Vagina (tissue), 2 donors: ENCODE results near the gene RBMXL3.

Experiments used
- CTCF ChIP-seq, 3 experiments: fragments of 450-650 bp in 2 of 3; fragments of 200-600 bp in 1 of 3; sonication (generic) in 1 of 3; IDR thresholded peaks; one replicate each; pipeline ENCODE4 v1.5.1; 2017 to 2019; ENCODE audit warnings: antibody characterized with exemption in 3 of 3, mild to moderate bottlenecking in 2 of 3, moderate library complexity in 2 of 3
- POLR2A ChIP-seq, 2 donors: fragments of 450-650 bp; IDR thresholded peaks; one replicate each; pipeline ENCODE4 v1.6.1; 2017; ENCODE audit warnings: antibody characterized with exemption in 2 of 2, mild to moderate bottlenecking in 2 of 2, moderate library complexity in 2 of 2

GRCh38 chrX:115183980-115184379 is 5.2 kb upstream of the RBMXL3 start:
- TF ChIP-seq CTCF (IDR thresholded peaks at IDR 0.05), result no peak
- no peak for TF ChIP-seq POLR2A (IDR thresholded peaks at IDR 0.05)
